ENCODE results near the gene TRMT2A. TPM values are rescaled to one million over a fixed set of nuclear protein-coding genes. Genes with fewer than 3 reads are reported as not detected.

TRMT2A gene
- total RNA-seq, 2 experiments from 2014 or later, result 79.3 to 84.2 TPM

DNA sequence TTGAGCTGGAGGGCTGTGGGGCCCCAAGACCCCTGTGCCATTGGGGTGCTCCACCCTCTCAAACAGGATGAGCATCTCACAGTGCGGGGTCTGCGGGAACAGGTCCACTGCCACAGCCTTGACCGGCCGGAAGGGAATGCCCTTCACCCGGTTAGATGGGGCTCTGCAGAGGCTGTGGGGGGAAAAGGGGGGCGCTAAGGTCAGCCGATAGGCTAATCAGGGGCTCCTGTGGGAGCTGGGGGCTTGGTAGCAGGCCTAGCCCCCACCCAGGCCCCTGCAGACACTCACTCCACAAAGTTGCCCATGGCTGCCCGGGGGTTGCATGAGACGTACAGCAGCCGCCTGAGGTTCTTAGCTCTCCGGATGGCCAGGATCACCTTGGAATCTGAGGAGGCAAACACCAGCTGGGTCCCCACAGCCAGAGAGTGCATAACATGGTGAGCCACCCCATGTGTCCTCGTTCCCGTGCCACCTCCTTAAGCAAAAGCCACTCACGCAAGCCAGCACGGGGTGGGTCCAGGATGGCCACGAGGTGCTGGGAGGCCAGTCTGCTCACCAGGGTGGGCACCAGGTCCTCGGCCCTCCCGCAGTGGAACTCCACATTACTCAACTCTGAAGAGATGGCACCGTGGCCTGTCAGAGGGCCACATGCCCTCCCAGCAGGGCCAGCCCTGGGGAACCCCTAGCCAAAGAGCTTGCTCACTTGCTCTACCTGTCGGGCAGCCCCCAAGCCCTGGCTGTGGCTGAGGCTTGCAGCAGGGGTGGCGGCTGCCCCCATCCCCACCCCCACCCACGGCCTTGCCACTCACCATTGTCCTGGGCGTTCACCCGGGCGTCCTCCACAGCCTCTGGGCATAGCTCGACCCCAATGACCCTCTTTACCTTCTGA is 4.2 kb downstream of the TRMT2A start:
- peaks cover 0 to 5% of the 10 kb centered on the region in 2 experiments for H3K27me3 ChIP-seq (ENCODE audit: control insufficient read depth in 1 of 2, insufficient read depth in 2 of 2, low read length in 2 of 2)
- H3K27ac Mint-ChIP-seq, result no peak overlapping the region
- intact Hi-C loops (cut with DNase I, micrococcal nuclease), result loop anchor here in 1 of 2 experiments (5.0 to 10.0 kb wide), 3 partner anchors 141 to 282 kb away; partner anchors contain the start of genes GNB1L, RTL10 and ZNF74
- H3K27me3 Mint-ChIP-seq, result no peaks in the 10 kb centered on the region
- ChIA-PET POLR2A (interaction anchor here (0.7 kb wide), 1 partner anchor 12 kb away, joined by 4 read pairs; no protein-coding TSS in a partner anchor), CTCF (interaction anchor here (2.7 kb wide), 1 partner anchor 143 kb away, joined by 6 read pairs; no protein-coding TSS in a partner anchor)
- DNase-seq (no peak), ATAC-seq (ENCODE audit: poor library complexity) (no peak)
- H3K4me1 Mint-ChIP-seq (ENCODE audit: low read depth), result peaks cover 22% of the 10 kb centered on the region
- no peaks in the 10 kb centered on the region for H3K9me3 Mint-ChIP-seq
- H3K36me3 Mint-ChIP-seq (ENCODE audit: low read depth), result peaks cover 64% of the 10 kb centered on the region
- H3K4me3 Mint-ChIP-seq, result no peak overlapping the region
- H3K4me3 ChIP-seq (ENCODE audit: low read length), result no peak overlapping the region
- TF ChIP-seq, protein P1, sequence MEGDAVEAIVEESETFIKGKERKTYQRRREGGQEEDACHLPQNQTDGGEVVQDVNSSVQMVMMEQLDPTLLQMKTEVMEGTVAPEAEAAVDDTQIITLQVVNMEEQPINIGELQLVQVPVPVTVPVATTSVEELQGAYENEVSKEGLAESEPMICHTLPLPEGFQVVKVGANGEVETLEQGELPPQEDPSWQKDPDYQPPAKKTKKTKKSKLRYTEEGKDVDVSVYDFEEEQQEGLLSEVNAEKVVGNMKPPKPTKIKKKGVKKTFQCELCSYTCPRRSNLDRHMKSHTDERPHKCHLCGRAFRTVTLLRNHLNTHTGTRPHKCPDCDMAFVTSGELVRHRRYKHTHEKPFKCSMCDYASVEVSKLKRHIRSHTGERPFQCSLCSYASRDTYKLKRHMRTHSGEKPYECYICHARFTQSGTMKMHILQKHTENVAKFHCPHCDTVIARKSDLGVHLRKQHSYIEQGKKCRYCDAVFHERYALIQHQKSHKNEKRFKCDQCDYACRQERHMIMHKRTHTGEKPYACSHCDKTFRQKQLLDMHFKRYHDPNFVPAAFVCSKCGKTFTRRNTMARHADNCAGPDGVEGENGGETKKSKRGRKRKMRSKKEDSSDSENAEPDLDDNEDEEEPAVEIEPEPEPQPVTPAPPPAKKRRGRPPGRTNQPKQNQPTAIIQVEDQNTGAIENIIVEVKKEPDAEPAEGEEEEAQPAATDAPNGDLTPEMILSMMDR (IDR thresholded peaks at IDR 0.05), result no peak
- peaks cover 73% of the 10 kb centered on the region for H3K36me3 ChIP-seq (ENCODE audit: insufficient read depth, low read length)
- peaks cover 49% of the 10 kb centered on the region for H3K4me1 ChIP-seq (ENCODE audit: insufficient read depth, low read length)
- H3K9me3 ChIP-seq (ENCODE audit: control insufficient read depth in 1 of 2, insufficient read depth in 1 of 2, low read length in 2 of 2), result peaks cover 0 to 7% of the 10 kb centered on the region in 2 experiments
- no peak overlapping the region for H3K27ac ChIP-seq (ENCODE audit: low read depth in 1 of 2, low read length in 2 of 2)

DNA sequence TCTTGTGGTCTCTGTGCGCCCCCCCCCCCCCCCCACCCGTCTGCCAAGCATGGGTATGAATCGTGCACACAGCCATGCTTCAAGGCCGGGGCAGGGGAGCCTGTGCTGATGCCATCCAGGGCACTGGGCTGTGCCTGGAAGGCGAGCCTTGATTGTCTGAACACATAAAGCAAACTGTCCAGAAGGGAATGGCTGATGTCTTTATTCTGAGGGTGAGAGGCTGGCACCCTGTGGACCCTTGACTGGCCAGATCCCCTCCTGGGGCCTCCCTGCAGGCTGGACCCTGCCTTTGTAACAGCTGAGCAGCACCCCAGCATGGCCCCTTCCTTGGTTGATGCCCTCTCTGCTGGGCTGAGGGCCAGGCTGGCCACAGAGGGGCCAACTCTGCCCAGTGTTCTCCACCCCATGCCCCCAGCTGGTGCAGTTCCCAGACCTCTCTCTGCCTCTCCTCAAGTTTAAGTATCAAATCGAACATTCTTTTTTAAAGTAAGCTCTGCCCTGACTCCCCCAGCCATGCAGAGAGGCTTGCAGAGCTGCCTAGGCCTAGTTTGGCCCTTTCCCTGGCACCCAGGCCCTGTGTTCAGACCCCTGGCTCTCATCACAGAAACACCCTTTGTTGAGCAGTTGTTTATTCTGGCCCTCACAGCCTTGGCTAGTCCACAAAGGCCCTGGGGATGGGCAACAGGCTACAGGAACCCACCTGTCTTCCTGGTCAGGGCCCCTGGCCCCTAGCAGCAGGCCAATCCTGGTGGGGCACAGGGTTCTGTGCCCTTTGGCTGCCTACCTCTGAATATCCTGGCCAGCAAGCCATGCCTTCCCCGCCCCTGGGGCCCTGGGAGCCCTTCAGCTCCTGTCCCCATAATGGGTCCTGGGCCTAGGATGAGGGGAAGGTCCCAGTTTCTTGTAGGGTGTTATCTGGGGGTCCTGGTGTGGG is 5.1 kb downstream of the TRMT2A start:
- Histone ChIP-seq H3K36me3 (ENCODE audit: insufficient read depth, low read length) (peaks cover 82% of the 10 kb centered on the region), H3K27ac (ENCODE audit: low read depth in 1 of 2, low read length in 2 of 2) (peak overlapping the region in 1 of 2 donors; percentile 37), H3K9me3 (ENCODE audit: control insufficient read depth in 1 of 2, insufficient read depth in 1 of 2, low read length in 2 of 2) (peaks cover 0 to 7% of the 10 kb centered on the region in 2 experiments), H3K4me1 (ENCODE audit: insufficient read depth, low read length) (peaks cover 47% of the 10 kb centered on the region), H3K27me3 (ENCODE audit: control insufficient read depth in 1 of 2, insufficient read depth in 2 of 2, low read length in 2 of 2) (peaks cover 0 to 5% of the 10 kb centered on the region in 2 experiments), H3K4me3 (ENCODE audit: low read length) (no peak overlapping the region)
- Mint-ChIP-seq H3K9me3 (no peaks in the 10 kb centered on the region), H3K4me1 (ENCODE audit: low read depth) (peaks cover 17% of the 10 kb centered on the region), H3K27ac (peak overlapping the region; percentile 69), H3K4me3 (no peak overlapping the region), H3K36me3 (ENCODE audit: low read depth) (peaks cover 65% of the 10 kb centered on the region), H3K27me3 (no peaks in the 10 kb centered on the region)
- no peak for DNase-seq
- TF ChIP-seq, protein P1 (IDR thresholded peaks at IDR 0.05), result no peak
- intact Hi-C loops (cut with DNase I, micrococcal nuclease), result loop anchor here in 1 of 2 experiments (5.0 to 10.0 kb wide), 3 partner anchors 140 to 283 kb away; partner anchors contain the start of genes GNB1L, RTL10 and ZNF74
- ChIA-PET POLR2A (interaction anchor here (0.7 kb wide), 1 partner anchor 11 kb away, joined by 4 read pairs; no protein-coding TSS in a partner anchor), CTCF (interaction anchor here (0.7 to 2.7 kb wide), 6 partner anchors 11 to 142 kb away, joined by 3 to 6 read pairs (median 4); no protein-coding TSS in a partner anchor)
- ATAC-seq (ENCODE audit: poor library complexity), result no peak

Measured in CD4-positive, alpha-beta T cell (primary cell).